ENCODE results near the gene EMID1. TPM values are rescaled to one million over a fixed set of nuclear protein-coding genes. Genes with fewer than 3 reads are reported as not detected.

Gene EMID1
- total RNA-seq, 2 experiments from 2014 or later: 0.14 TPM; not detected in 1

GRCh38 chr22:29167032-29167911, 38.4 kb upstream of the EMID1 start:
- DNase-seq (peak; percentile 89), ATAC-seq (peak; percentile 92)
- intact Hi-C loops (cut with micrococcal nuclease): no loop called here
- Mint-ChIP-seq H3K27ac (peak overlapping the region; percentile 77), H3K36me3 (ENCODE audit: low read depth) (no peaks in the 10 kb centered on the region), H3K4me1 (ENCODE audit: low read depth) (peaks cover 17% of the 10 kb centered on the region), H3K27me3 (peaks cover 19% of the 10 kb centered on the region), H3K9me3 (no peaks in the 10 kb centered on the region), H3K4me3 (peak overlapping the region; percentile 24)
- no peak for TF ChIP-seq CTCF (IDR thresholded peaks at IDR 0.05)
- CTCF ChIA-PET: interaction anchor here (1.0 to 1.5 kb wide), 2 partner anchors 13 to 78 kb away, joined by 3 to 5 read pairs; no protein-coding TSS in a partner anchor
- POLR2A ChIA-PET: no interaction called here

DNA sequence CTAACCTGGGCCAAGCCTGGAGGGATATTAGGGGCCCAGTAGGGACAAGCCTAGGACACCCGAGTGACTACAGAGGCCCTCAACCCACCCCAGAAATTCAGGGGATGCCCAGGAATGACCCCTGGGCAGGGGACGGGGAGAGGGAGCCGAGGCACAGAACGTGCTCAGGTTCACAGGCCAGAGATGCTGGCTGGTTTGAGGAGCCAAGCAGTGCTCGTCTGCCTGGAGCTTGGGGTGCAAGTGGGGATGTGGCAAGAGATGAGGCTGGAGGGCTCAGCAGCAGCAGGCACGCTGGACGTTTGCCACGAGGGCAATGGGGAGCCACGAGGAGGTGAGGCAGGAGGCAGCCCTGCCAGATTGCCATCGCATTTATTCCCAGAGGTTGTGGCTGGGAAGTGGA, 34.0 kb upstream of the EMID1 start:
- CTCF ChIA-PET: no interaction called here
- ATAC-seq (no peak), DNase-seq (no peak)
- Mint-ChIP-seq H3K36me3 (ENCODE audit: low read depth) (peaks cover 2% of the 10 kb centered on the region), H3K27ac (no peak overlapping the region), H3K4me1 (ENCODE audit: low read depth) (peaks cover 11% of the 10 kb centered on the region), H3K9me3 (peaks cover 13% of the 10 kb centered on the region), H3K4me3 (no peak overlapping the region), H3K27me3 (peaks cover 19% of the 10 kb centered on the region)
- POLR2A ChIA-PET: no interaction called here
- intact Hi-C loops (cut with micrococcal nuclease): no loop called here
- no peak for TF ChIP-seq CTCF (IDR thresholded peaks at IDR 0.05)

- ChIA-PET CTCF (no interaction called here), POLR2A (no interaction called here)
- Mint-ChIP-seq H3K27me3 (peaks cover 17% of the 10 kb centered on the region), H3K9me3 (peaks cover 13% of the 10 kb centered on the region), H3K27ac (no peak overlapping the region), H3K36me3 (ENCODE audit: low read depth) (peaks cover 2% of the 10 kb centered on the region), H3K4me1 (ENCODE audit: low read depth) (peaks cover 6% of the 10 kb centered on the region), H3K4me3 (no peak overlapping the region)
- intact Hi-C loops (cut with micrococcal nuclease): no loop called here
- ATAC-seq (no peak), DNase-seq (no peak)
- no peak for TF ChIP-seq CTCF (IDR thresholded peaks at IDR 0.05)
These were observed 33.5 kb upstream of the EMID1 start for GRCh38 chr22:29172216-29172615.

DNA sequence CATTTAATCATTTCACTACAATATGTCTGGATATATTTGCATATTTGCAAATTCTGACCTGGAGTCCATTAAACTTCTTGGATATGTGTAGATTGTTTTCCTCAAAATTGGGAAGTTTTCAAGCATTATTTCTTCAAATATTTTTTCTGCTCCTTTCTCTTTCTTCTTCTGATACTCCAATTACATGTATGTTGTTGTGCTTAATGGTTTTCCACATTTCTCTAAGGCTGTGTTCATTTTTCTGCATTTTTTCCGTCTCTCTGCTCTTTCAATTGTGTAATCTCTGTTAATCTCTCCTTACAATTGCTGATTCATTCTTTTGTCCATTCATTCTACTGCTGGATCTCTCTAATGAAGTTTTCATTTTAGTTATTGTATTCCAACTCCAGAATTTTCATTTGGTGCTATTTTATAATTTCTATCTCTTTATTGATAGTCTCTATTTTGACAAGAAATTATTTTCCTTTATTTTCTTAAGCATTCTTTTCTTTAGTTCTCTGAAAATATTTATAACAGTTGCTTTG, 30.3 kb upstream of the EMID1 start:
- Mint-ChIP-seq H3K27ac (no peak overlapping the region), H3K36me3 (ENCODE audit: low read depth) (peaks cover 2% of the 10 kb centered on the region), H3K4me3 (no peak overlapping the region), H3K4me1 (ENCODE audit: low read depth) (no peaks in the 10 kb centered on the region), H3K27me3 (peaks cover 13% of the 10 kb centered on the region), H3K9me3 (peaks cover 13% of the 10 kb centered on the region)
- DNase-seq: no peak
- TF ChIP-seq CTCF (IDR thresholded peaks at IDR 0.05): no peak
- CTCF ChIA-PET: interaction anchor here (1.5 kb wide), 1 partner anchor 21 kb away, joined by 5 read pairs; no protein-coding TSS in a partner anchor
- POLR2A ChIA-PET: no interaction called here
- ATAC-seq: no peak
- intact Hi-C loops (cut with micrococcal nuclease): no loop called here

All from activated CD8-positive, alpha-beta T cell treated with anti-CD3 and anti-CD28 coated beads for 36 hours (primary cell).